ENCODE data around the gene SEPTIN6.
A peak's percentile ranks its signal among the peaks of the same experiment; 100 is the strongest.

The SEPTIN6 gene

GRCh38 chrX:119647552-119648420 lies 45.2 kb downstream of the SEPTIN6 start:
- peak; percentile 74 for DNase-seq

- no peak for DNase-seq
Measured at GRCh38 chrX:119647089-119647488, 45.9 kb downstream of the SEPTIN6 start.

GRCh38 chrX:119646515-119646914 lies 46.5 kb downstream of the SEPTIN6 start:
- no peak for DNase-seq

DNA sequence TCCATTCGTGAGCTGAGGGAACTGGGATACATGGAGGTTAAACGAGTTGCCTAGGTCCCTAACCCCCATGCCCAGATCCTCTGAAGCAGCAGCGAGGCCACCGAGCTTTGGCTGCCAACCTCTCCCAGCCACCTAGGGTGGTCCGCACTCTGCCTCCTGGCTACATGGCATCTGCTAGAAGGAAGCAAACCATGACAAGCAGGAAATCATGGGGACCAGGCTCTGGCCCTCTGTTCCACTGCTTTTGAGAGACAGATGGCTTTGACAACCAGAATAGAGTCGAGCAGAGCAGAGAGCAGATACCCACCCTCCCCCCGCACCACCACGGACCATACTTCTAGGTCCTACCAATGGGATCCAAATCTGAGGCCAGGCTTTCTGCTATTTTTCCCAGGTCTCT lies 49.3 kb downstream of the SEPTIN6 start:
- no peak for DNase-seq

Data from stimulated activated CD4-positive, alpha-beta T cell treated with anti-CD3 and anti-CD28 coated beads, Interleukin-4, amount 100 ng/mL, for 24 hours (primary cell).